ENCODE measurements around the gene STAB2.

Gene STAB2

GRCh38 chr12:103686026-103686425 lies 99.0 kb downstream of the STAB2 start:
- Histone ChIP-seq H3K27me3 (ENCODE audit: control insufficient read depth, insufficient read depth, low read length) (no peaks in the 10 kb centered on the region), H3K4me1 (ENCODE audit: control insufficient read depth, insufficient read depth, low read length) (peaks cover 3% of the 10 kb centered on the region), H3K4me3 (ENCODE audit: low read length) (no peak overlapping the region), H3K27ac (ENCODE audit: low read depth, low read length) (no peak overlapping the region), H3K36me3 (ENCODE audit: control insufficient read depth, insufficient read depth, low read length) (no peaks in the 10 kb centered on the region), H3K9ac (ENCODE audit: low read length) (no peak overlapping the region)

GRCh38 chr12:103687253-103687652 lies 100.2 kb downstream of the STAB2 start:
- Histone ChIP-seq H3K27me3 (ENCODE audit: control insufficient read depth, insufficient read depth, low read length) (no peaks in the 10 kb centered on the region), H3K36me3 (ENCODE audit: control insufficient read depth, insufficient read depth, low read length) (no peaks in the 10 kb centered on the region), H3K9ac (ENCODE audit: low read length) (no peak overlapping the region), H3K4me1 (ENCODE audit: control insufficient read depth, insufficient read depth, low read length) (no peaks in the 10 kb centered on the region), H3K4me3 (ENCODE audit: low read length) (no peak overlapping the region), H3K27ac (ENCODE audit: low read depth, low read length) (no peak overlapping the region)

- H3K9ac ChIP-seq (ENCODE audit: low read length): no peak overlapping the region
- H3K27me3 ChIP-seq (ENCODE audit: control insufficient read depth, insufficient read depth, low read length): no peaks in the 10 kb centered on the region
- no peaks in the 10 kb centered on the region for H3K4me1 ChIP-seq (ENCODE audit: control insufficient read depth, insufficient read depth, low read length)
- no peaks in the 10 kb centered on the region for H3K36me3 ChIP-seq (ENCODE audit: control insufficient read depth, insufficient read depth, low read length)
- no peak overlapping the region for H3K4me3 ChIP-seq (ENCODE audit: low read length)
- H3K27ac ChIP-seq (ENCODE audit: low read depth, low read length): no peak overlapping the region
Measured at GRCh38 chr12:103688376-103689063, 101.4 kb downstream of the STAB2 start.

GRCh38 chr12:103690426-103690825 lies 103.4 kb downstream of the STAB2 start:
- Histone ChIP-seq H3K27ac (ENCODE audit: low read depth, low read length) (no peak overlapping the region), H3K9ac (ENCODE audit: low read length) (no peak overlapping the region), H3K4me1 (ENCODE audit: control insufficient read depth, insufficient read depth, low read length) (no peaks in the 10 kb centered on the region), H3K27me3 (ENCODE audit: control insufficient read depth, insufficient read depth, low read length) (no peaks in the 10 kb centered on the region), H3K4me3 (ENCODE audit: low read length) (no peak overlapping the region), H3K36me3 (ENCODE audit: control insufficient read depth, insufficient read depth, low read length) (no peaks in the 10 kb centered on the region)

GRCh38 chr12:103691063-103691462 lies 104.0 kb downstream of the STAB2 start:
- Histone ChIP-seq H3K36me3 (ENCODE audit: control insufficient read depth, insufficient read depth, low read length) (no peaks in the 10 kb centered on the region), H3K27me3 (ENCODE audit: control insufficient read depth, insufficient read depth, low read length) (no peaks in the 10 kb centered on the region), H3K4me1 (ENCODE audit: control insufficient read depth, insufficient read depth, low read length) (no peaks in the 10 kb centered on the region), H3K9ac (ENCODE audit: low read length) (no peak overlapping the region), H3K27ac (ENCODE audit: low read depth, low read length) (no peak overlapping the region), H3K4me3 (ENCODE audit: low read length) (no peak overlapping the region)

- Histone ChIP-seq H3K27me3 (ENCODE audit: control insufficient read depth, insufficient read depth, low read length) (no peaks in the 10 kb centered on the region), H3K4me3 (ENCODE audit: low read length) (no peak overlapping the region), H3K9ac (ENCODE audit: low read length) (no peak overlapping the region), H3K4me1 (ENCODE audit: control insufficient read depth, insufficient read depth, low read length) (no peaks in the 10 kb centered on the region), H3K36me3 (ENCODE audit: control insufficient read depth, insufficient read depth, low read length) (no peaks in the 10 kb centered on the region), H3K27ac (ENCODE audit: low read depth, low read length) (no peak overlapping the region)
Measured at GRCh38 chr12:103696101-103696500, 109.0 kb downstream of the STAB2 start.

GRCh38 chr12:103697971-103698751 lies 111.1 kb downstream of the STAB2 start:
- H3K9ac ChIP-seq (ENCODE audit: low read length): no peak overlapping the region
- H3K4me3 ChIP-seq (ENCODE audit: low read length): no peak overlapping the region
- H3K27me3 ChIP-seq (ENCODE audit: control insufficient read depth, insufficient read depth, low read length): no peaks in the 10 kb centered on the region
- H3K27ac ChIP-seq (ENCODE audit: low read depth, low read length): no peak overlapping the region
- no peaks in the 10 kb centered on the region for H3K4me1 ChIP-seq (ENCODE audit: control insufficient read depth, insufficient read depth, low read length)
- H3K36me3 ChIP-seq (ENCODE audit: control insufficient read depth, insufficient read depth, low read length): no peaks in the 10 kb centered on the region

GRCh38 chr12:103698752-103699560 lies 111.9 kb downstream of the STAB2 start:
- no peak overlapping the region for H3K9ac ChIP-seq (ENCODE audit: low read length)

GRCh38 chr12:103705098-103705497 lies 118.0 kb downstream of the STAB2 start:
- H3K36me3 ChIP-seq (ENCODE audit: control insufficient read depth, insufficient read depth, low read length): no peaks in the 10 kb centered on the region
- no peak overlapping the region for H3K9ac ChIP-seq (ENCODE audit: low read length)
- H3K4me3 ChIP-seq (ENCODE audit: low read length): no peak overlapping the region
- no peaks in the 10 kb centered on the region for H3K27me3 ChIP-seq (ENCODE audit: control insufficient read depth, insufficient read depth, low read length)
- no peak overlapping the region for H3K27ac ChIP-seq (ENCODE audit: low read depth, low read length)
- no peaks in the 10 kb centered on the region for H3K4me1 ChIP-seq (ENCODE audit: control insufficient read depth, insufficient read depth, low read length)

More at GRCh38 chr12:103698752-103699560, 111.9 kb downstream of the STAB2 start:
- H3K27me3 ChIP-seq (ENCODE audit: control insufficient read depth, insufficient read depth, low read length): no peaks in the 10 kb centered on the region
- H3K4me3 ChIP-seq (ENCODE audit: low read length): no peak overlapping the region
- no peaks in the 10 kb centered on the region for H3K36me3 ChIP-seq (ENCODE audit: control insufficient read depth, insufficient read depth, low read length)
- no peak overlapping the region for H3K27ac ChIP-seq (ENCODE audit: low read depth, low read length)
- H3K4me1 ChIP-seq (ENCODE audit: control insufficient read depth, insufficient read depth, low read length): no peaks in the 10 kb centered on the region

- H3K36me3 ChIP-seq (ENCODE audit: control insufficient read depth, insufficient read depth, low read length): no peaks in the 10 kb centered on the region
- H3K9ac ChIP-seq (ENCODE audit: low read length): no peak overlapping the region
- no peak overlapping the region for H3K27ac ChIP-seq (ENCODE audit: low read depth, low read length)
- H3K4me1 ChIP-seq (ENCODE audit: control insufficient read depth, insufficient read depth, low read length): no peaks in the 10 kb centered on the region
- H3K27me3 ChIP-seq (ENCODE audit: control insufficient read depth, insufficient read depth, low read length): no peaks in the 10 kb centered on the region
- no peak overlapping the region for H3K4me3 ChIP-seq (ENCODE audit: low read length)
Measured at GRCh38 chr12:103705927-103706326, 118.9 kb downstream of the STAB2 start.

GRCh38 chr12:103707446-103707845 lies 120.4 kb downstream of the STAB2 start:
- no peaks in the 10 kb centered on the region for H3K36me3 ChIP-seq (ENCODE audit: control insufficient read depth, insufficient read depth, low read length)
- no peaks in the 10 kb centered on the region for H3K27me3 ChIP-seq (ENCODE audit: control insufficient read depth, insufficient read depth, low read length)
- H3K9ac ChIP-seq (ENCODE audit: low read length): no peak overlapping the region
- no peak overlapping the region for H3K27ac ChIP-seq (ENCODE audit: low read depth, low read length)
- no peaks in the 10 kb centered on the region for H3K4me1 ChIP-seq (ENCODE audit: control insufficient read depth, insufficient read depth, low read length)
- no peak overlapping the region for H3K4me3 ChIP-seq (ENCODE audit: low read length)

- Histone ChIP-seq H3K4me1 (ENCODE audit: control insufficient read depth, insufficient read depth, low read length) (no peaks in the 10 kb centered on the region), H3K36me3 (ENCODE audit: control insufficient read depth, insufficient read depth, low read length) (no peaks in the 10 kb centered on the region), H3K27me3 (ENCODE audit: control insufficient read depth, insufficient read depth, low read length) (no peaks in the 10 kb centered on the region), H3K4me3 (ENCODE audit: low read length) (no peak overlapping the region), H3K9ac (ENCODE audit: low read length) (no peak overlapping the region), H3K27ac (ENCODE audit: low read depth, low read length) (no peak overlapping the region)
Measured at GRCh38 chr12:103710544-103710943, 123.5 kb downstream of the STAB2 start.

All from rectal smooth muscle tissue (tissue), 1 donor.